Measurements from ENCODE around the gene PCDHA3.
"Not testable (repeated sequence)": the region's sequence is repeated elsewhere in the genome, so short reads cannot be mapped to it uniquely, and the experiment has no call there.

PCDHA3 gene

DNA sequence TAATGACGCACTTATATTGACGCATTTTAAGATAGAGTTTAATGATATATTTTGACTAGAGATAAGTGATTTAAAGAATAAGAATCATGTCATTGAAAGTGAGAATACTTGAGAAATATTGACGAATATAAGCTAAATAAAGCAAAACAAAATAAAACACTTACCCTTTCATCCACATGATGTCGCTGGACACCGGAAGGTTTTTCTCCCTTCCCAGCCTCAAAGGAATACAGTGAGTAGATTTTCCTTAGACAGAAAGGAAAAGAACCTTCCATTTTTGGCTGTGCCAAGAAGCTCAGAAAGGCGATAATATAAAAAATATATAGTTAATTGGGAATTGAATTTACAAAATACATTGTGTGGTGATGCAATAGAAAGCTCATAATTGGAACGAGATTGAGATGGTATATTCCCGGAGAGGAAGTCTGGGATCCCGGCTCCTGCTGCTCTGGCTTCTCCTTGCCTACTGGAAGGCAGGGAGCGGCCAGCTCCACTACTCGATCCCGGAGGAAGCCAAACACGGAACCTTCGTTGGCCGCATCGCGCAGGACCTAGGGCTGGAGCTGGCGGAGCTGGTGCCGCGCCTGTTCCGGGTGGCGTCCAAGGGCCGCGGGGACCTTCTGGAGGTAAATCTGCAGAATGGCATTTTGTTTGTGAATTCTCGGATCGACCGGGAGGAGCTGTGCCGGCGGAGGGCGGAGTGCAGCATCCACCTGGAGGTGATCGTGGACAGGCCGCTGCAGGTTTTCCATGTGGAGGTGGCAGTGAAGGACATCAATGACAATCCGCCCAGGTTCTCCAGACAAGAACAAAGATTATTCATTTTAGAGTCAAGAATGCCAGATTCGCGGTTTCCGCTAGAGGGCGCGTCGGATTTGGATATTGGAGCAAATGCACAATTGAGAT, 20.8 kb downstream of the PCDHA3 start, which contains the start of gene PCDHA5:
TSS of gene PCDHA5 (plus strand) at position 239 of the 906 bp plus-strand sequence.
- H3K4me2 ChIP-seq (ENCODE audit: low read depth, low read length, poor library complexity, severe bottlenecking), result no peak within 1 kb of the TSS
- H2AFZ ChIP-seq (ENCODE audit: low read length), result no peak within 1 kb of the TSS
- H3K9ac ChIP-seq (ENCODE audit: low read depth, low read length, poor library complexity, severe bottlenecking), result no peak within 1 kb of the TSS
- no peaks in the 10 kb centered on the region for H4K20me1 ChIP-seq (ENCODE audit: insufficient read depth, low read length, poor library complexity, severe bottlenecking)
- no peaks in the 10 kb centered on the region for H3K9me2 ChIP-seq (replicated peaks; ENCODE audit: low read depth, low read length)
- no peak within 1 kb of the TSS for H3K4me3 ChIP-seq (ENCODE audit: low read length, poor library complexity, severe bottlenecking)
- no peaks in the 10 kb centered on the region for H3K27me3 ChIP-seq (ENCODE audit: insufficient read depth, low read length, poor library complexity, severe bottlenecking)
- H3K79me2 ChIP-seq (ENCODE audit: insufficient read depth, low read length), result no peaks in the 10 kb centered on the region
- H3K36me3 ChIP-seq (ENCODE audit: insufficient read depth, low read length), result no peaks in the 10 kb centered on the region
- no peaks in the 10 kb centered on the region for H3K4me1 ChIP-seq (ENCODE audit: insufficient read depth, low read length, poor library complexity, severe bottlenecking)
- no peaks in the 10 kb centered on the region; the same call in 1 of the 2 replicates for H3K9me3 ChIP-seq (ENCODE audit: insufficient read depth, low read depth, low read length)
- TF ChIP-seq, protein P1, sequence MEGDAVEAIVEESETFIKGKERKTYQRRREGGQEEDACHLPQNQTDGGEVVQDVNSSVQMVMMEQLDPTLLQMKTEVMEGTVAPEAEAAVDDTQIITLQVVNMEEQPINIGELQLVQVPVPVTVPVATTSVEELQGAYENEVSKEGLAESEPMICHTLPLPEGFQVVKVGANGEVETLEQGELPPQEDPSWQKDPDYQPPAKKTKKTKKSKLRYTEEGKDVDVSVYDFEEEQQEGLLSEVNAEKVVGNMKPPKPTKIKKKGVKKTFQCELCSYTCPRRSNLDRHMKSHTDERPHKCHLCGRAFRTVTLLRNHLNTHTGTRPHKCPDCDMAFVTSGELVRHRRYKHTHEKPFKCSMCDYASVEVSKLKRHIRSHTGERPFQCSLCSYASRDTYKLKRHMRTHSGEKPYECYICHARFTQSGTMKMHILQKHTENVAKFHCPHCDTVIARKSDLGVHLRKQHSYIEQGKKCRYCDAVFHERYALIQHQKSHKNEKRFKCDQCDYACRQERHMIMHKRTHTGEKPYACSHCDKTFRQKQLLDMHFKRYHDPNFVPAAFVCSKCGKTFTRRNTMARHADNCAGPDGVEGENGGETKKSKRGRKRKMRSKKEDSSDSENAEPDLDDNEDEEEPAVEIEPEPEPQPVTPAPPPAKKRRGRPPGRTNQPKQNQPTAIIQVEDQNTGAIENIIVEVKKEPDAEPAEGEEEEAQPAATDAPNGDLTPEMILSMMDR (conservative IDR thresholded peaks at IDR 0.05; ENCODE audit: low read length), result no peak
- no peak for TF ChIP-seq EZH2phosphoT487 (IDR thresholded peaks at IDR 0.05; ENCODE audit: borderline replicate concordance)
- no peaks in the 10 kb centered on the region for H3F3A ChIP-seq (ENCODE audit: low read depth)

DNA sequence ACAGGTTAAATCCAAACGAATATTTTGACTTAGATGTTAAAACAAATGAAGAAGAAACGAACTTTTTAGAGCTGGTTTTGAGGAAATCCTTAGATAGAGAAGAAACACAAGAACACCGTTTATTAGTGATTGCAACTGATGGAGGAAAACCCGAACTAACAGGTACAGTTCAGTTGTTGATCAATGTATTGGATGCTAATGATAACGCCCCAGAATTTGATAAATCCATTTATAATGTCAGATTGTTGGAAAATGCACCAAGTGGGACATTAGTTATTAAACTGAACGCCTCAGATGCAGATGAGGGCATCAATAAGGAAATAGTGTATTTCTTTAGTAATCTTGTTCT, 21.4 kb downstream of the PCDHA3 start:
- H3K9me3 ChIP-seq (ENCODE audit: insufficient read depth, low read depth, low read length), result no peaks in the 10 kb centered on the region; the same call in 1 of the 2 replicates
- no peaks in the 10 kb centered on the region for H3K36me3 ChIP-seq (ENCODE audit: insufficient read depth, low read length)
- no peaks in the 10 kb centered on the region for H3K27me3 ChIP-seq (ENCODE audit: insufficient read depth, low read length, poor library complexity, severe bottlenecking)
- H3K4me2 ChIP-seq (ENCODE audit: low read depth, low read length, poor library complexity, severe bottlenecking), result no peak overlapping the region
- TF ChIP-seq EZH2phosphoT487 (IDR thresholded peaks at IDR 0.05; ENCODE audit: borderline replicate concordance), result no peak
- TF ChIP-seq, protein P1 (conservative IDR thresholded peaks at IDR 0.05; ENCODE audit: low read length), result no peak
- no peaks in the 10 kb centered on the region for H3K4me1 ChIP-seq (ENCODE audit: insufficient read depth, low read length, poor library complexity, severe bottlenecking)
- no peaks in the 10 kb centered on the region for H3K9me2 ChIP-seq (replicated peaks; ENCODE audit: low read depth, low read length)
- H2AFZ ChIP-seq (ENCODE audit: low read length), result no peak overlapping the region
- H3K9ac ChIP-seq (ENCODE audit: low read depth, low read length, poor library complexity, severe bottlenecking), result no peak overlapping the region
- H4K20me1 ChIP-seq (ENCODE audit: insufficient read depth, low read length, poor library complexity, severe bottlenecking), result no peaks in the 10 kb centered on the region
- no peaks in the 10 kb centered on the region for H3F3A ChIP-seq (ENCODE audit: low read depth)
- no peak overlapping the region for H3K4me3 ChIP-seq (ENCODE audit: low read length, poor library complexity, severe bottlenecking)
- H3K79me2 ChIP-seq (ENCODE audit: insufficient read depth, low read length), result no peaks in the 10 kb centered on the region

DNA sequence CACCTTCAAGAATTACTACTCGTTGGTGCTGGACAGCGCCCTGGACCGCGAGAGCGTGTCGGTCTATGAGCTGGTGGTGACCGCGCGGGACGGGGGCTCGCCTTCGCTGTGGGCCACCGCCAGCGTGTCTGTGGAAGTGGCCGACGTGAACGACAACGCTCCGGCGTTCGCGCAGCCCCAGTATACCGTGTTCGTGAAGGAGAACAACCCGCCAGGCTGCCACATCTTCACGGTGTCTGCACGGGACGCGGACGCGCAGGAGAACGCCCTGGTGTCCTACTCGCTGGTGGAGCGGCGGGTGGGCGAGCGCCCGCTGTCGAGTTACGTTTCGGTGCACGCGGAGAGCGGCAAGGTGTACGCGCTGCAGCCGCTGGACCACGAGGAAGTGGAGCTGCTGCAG, 22.1 kb downstream of the PCDHA3 start:
- not testable (repeated sequence) for H3K9ac ChIP-seq (ENCODE audit: low read depth, low read length, poor library complexity, severe bottlenecking); H3K9me2 ChIP-seq (replicated peaks; ENCODE audit: low read depth, low read length); H3K79me2 ChIP-seq (ENCODE audit: insufficient read depth, low read length); H3K36me3 ChIP-seq (ENCODE audit: insufficient read depth, low read length); H3K27me3 ChIP-seq (ENCODE audit: insufficient read depth, low read length, poor library complexity, severe bottlenecking); H3K9me3 ChIP-seq (ENCODE audit: insufficient read depth, low read depth, low read length); H2AFZ ChIP-seq (ENCODE audit: low read length); H3K4me2 ChIP-seq (ENCODE audit: low read depth, low read length, poor library complexity, severe bottlenecking); H3F3A ChIP-seq (ENCODE audit: low read depth); H4K20me1 ChIP-seq (ENCODE audit: insufficient read depth, low read length, poor library complexity, severe bottlenecking); H3K4me1 ChIP-seq (ENCODE audit: insufficient read depth, low read length, poor library complexity, severe bottlenecking); H3K4me3 ChIP-seq (ENCODE audit: low read length, poor library complexity, severe bottlenecking)

DNA sequence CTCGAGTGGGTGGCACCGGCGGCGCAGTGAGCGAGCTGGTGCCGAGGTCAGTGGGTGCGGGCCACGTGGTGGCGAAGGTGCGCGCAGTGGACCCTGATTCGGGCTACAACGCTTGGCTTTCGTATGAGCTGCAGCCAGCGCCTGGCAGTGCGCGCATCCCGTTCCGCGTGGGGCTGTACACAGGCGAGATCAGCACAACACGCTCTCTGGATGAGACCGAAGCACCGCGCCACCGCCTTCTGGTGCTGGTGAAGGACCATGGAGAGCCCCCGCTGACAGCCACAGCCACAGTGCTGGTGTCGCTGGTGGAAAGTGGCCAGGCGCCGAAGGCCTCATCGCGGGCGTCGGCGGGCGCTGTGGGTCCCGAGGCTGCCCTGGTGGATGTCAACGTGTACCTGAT, 22.6 kb downstream of the PCDHA3 start:
- no peaks in the 10 kb centered on the region for H3K79me2 ChIP-seq (ENCODE audit: insufficient read depth, low read length)
- no peak overlapping the region for H2AFZ ChIP-seq (ENCODE audit: low read length)
- no peaks in the 10 kb centered on the region for H3K4me1 ChIP-seq (ENCODE audit: insufficient read depth, low read length, poor library complexity, severe bottlenecking)
- no peak overlapping the region for H3K4me3 ChIP-seq (ENCODE audit: low read length, poor library complexity, severe bottlenecking)
- H3K9me2 ChIP-seq (replicated peaks; ENCODE audit: low read depth, low read length), result no peaks in the 10 kb centered on the region
- H3K9ac ChIP-seq (ENCODE audit: low read depth, low read length, poor library complexity, severe bottlenecking), result no peak overlapping the region
- no peak for TF ChIP-seq EZH2phosphoT487 (IDR thresholded peaks at IDR 0.05; ENCODE audit: borderline replicate concordance)
- TF ChIP-seq, protein P1 (conservative IDR thresholded peaks at IDR 0.05; ENCODE audit: low read length), result no peak
- no peaks in the 10 kb centered on the region for H3K27me3 ChIP-seq (ENCODE audit: insufficient read depth, low read length, poor library complexity, severe bottlenecking)
- H3F3A ChIP-seq (ENCODE audit: low read depth), result no peaks in the 10 kb centered on the region
- no peak overlapping the region for H3K4me2 ChIP-seq (ENCODE audit: low read depth, low read length, poor library complexity, severe bottlenecking)
- no peaks in the 10 kb centered on the region; the same call in 1 of the 2 replicates for H3K9me3 ChIP-seq (ENCODE audit: insufficient read depth, low read depth, low read length)
- H3K36me3 ChIP-seq (ENCODE audit: insufficient read depth, low read length), result no peaks in the 10 kb centered on the region
- H4K20me1 ChIP-seq (ENCODE audit: insufficient read depth, low read length, poor library complexity, severe bottlenecking), result no peaks in the 10 kb centered on the region
